H54 (cell line): Measurements from ENCODE around the gene PRRG2.

Experiments
- DNase-seq: peaks from one replicate; pipeline ENCODE4 v3.0.0; 2011; ENCODE audit warnings: low spot score, mixed read lengths; ENCODE audit not compliant: insufficient read length
- FAIRE-seq: peaks from 3 replicates; lab custom pipeline; 2011; peaks lifted over from hg19 to GRCh38; lab: Jason Lieb, UNC
- POLR2A ChIP-seq: IDR thresholded peaks from 2 replicates; pipeline ENCODE4 v1.6.1; 2011; ENCODE audit warnings: low read depth, mild to moderate bottlenecking, low read length

Gene PRRG2

GRCh38 chr19:49639401-49640112, 58.4 kb downstream of the PRRG2 start:
- peak; percentile 45 for TF ChIP-seq POLR2A
- no peak for FAIRE-seq

GRCh38 chr19:49640113-49640898, 59.2 kb downstream of the PRRG2 start, which contains the start of gene RRAS:
RRAS (minus strand) TSS chr19:49640143; CDS start chr19:49640098, 45 bp downstream.
- peak; percentile 53 for TF ChIP-seq POLR2A
- DNase-seq (peak; percentile 99), FAIRE-seq (peak; percentile 82)

More at GRCh38 chr19:49639401-49640112, 58.4 kb downstream of the PRRG2 start:
- no peak for DNase-seq
